Right atrium auricular region (tissue), 2 donors: Measurements from ENCODE around the gene DOCK1. TPM values are rescaled to one million over a fixed set of nuclear protein-coding genes. Genes with fewer than 3 reads are reported as not detected.

Source experiments
- DNase-seq: peaks from one replicate; pipeline ENCODE4 v3.0.0-alpha.2; 2019; ENCODE audit warnings: low spot score
- H3K27ac ChIP-seq, 2 donors: fragments of 200-600 bp; sonication (generic); 1 replicate in 1 of 2; 2 replicates in 1 of 2; pipeline ENCODE4 v1.5.1; 2016 to 2019
- H3K27me3 ChIP-seq, 2 donors: fragments of 200-600 bp; sonication (generic); one replicate each; pipeline versions ENCODE4 v1.5.1 to v1.6.0; 2017 to 2019
- H3K36me3 ChIP-seq: fragments of 200-600 bp; sonication (generic); one replicate; pipeline ENCODE4 v1.5.1; 2016
- H3K4me1 ChIP-seq, 2 donors: fragments of 200-600 bp; sonication (generic); one replicate each; pipeline versions ENCODE4 v1.5.1 to v1.6.0; 2017 to 2019
- H3K4me3 ChIP-seq, 2 donors: fragments of 200-600 bp; sonication (generic); 1 replicate in 1 of 2; 2 replicates in 1 of 2; pipeline ENCODE4 v1.5.1; 2017 to 2019; ENCODE audit warnings: mild to moderate bottlenecking in 1 of 2, moderate library complexity in 1 of 2
- H3K9me3 ChIP-seq, 2 donors: fragments of 200-600 bp; sonication (generic); one replicate each; pipeline ENCODE4 v1.5.1; 2019
- total RNA-seq, 2 donors: library from RNA; depleted of rRNA; stranded (reverse); fragments of >200 nt; gene quantifications; one replicate each; pipeline ENCODE4 v1.1.0, GENCODE V29; 2016
- TF ChIP-seq, protein P1 (sequence below), 2 donors: fragments of 200-600 bp; sonication (generic); IDR thresholded peaks; one replicate each; pipeline ENCODE4 v1.5.1; 2019; ENCODE audit warnings: antibody characterized with exemption in 2 of 2

DOCK1 gene
- total RNA-seq, 2 donors from 2014 or later, result 13.0 to 16.8 TPM

DNA sequence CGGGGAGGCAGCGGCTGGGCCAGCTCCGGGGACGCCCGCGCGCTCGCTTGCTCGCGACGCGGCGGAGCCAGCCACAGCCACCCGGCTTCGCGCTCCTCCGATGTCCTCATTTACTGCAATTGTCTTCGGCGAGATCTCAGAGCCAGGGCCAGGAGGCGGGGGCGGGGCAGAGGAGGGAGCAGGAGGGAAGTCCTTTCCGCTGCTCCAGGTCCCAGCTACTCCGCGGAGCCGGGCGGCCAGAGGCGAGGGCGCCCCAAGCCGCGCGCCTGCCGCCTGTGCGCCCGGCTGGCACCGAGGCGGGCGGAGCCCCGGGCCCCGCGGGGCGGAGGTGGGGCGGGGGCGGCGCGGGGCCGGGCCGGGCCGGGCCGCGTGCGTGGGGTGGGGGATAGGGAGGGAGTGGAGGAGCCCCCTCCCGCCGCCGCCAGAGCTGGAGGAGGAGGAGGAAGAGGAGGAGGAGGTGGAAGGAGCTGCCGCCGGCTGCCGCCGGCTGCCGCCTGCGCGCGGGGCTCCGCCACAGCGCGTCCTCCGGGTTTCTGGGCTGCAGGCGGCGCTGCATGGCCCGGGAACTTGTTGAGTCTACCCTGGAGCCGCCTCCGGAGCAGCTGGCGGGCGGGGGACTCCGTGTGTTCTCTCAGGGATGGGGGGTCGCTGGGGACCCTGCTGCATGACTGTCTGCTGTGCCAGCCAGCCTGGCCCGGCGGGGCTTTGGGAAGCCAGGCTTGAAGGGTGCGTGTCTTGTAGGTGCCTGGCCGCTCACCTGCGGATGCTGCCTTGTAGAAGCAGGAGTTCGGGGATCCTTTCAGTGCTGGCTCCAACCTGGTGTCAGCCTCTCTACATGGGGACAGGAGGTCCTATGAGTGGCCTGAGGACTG, 291.3 kb downstream of the DOCK1 start, which contains the start of gene INSYN2A:
Gene INSYN2A (minus strand): TSS at position 310 of the 872 bp plus-strand sequence. CDS start 20,196 bp downstream, outside the sequence.
- TF ChIP-seq, protein P1, sequence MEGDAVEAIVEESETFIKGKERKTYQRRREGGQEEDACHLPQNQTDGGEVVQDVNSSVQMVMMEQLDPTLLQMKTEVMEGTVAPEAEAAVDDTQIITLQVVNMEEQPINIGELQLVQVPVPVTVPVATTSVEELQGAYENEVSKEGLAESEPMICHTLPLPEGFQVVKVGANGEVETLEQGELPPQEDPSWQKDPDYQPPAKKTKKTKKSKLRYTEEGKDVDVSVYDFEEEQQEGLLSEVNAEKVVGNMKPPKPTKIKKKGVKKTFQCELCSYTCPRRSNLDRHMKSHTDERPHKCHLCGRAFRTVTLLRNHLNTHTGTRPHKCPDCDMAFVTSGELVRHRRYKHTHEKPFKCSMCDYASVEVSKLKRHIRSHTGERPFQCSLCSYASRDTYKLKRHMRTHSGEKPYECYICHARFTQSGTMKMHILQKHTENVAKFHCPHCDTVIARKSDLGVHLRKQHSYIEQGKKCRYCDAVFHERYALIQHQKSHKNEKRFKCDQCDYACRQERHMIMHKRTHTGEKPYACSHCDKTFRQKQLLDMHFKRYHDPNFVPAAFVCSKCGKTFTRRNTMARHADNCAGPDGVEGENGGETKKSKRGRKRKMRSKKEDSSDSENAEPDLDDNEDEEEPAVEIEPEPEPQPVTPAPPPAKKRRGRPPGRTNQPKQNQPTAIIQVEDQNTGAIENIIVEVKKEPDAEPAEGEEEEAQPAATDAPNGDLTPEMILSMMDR (IDR thresholded peaks at IDR 0.05), result no peak
- DNase-seq, result no peak
- H3K27me3 ChIP-seq, result no peaks in the 10 kb centered on the region
- H3K4me1 ChIP-seq, result peaks cover 0 to 23% of the 10 kb centered on the region in 2 donors
- H3K9me3 ChIP-seq, result no peaks in the 10 kb centered on the region
- H3K27ac ChIP-seq, result no peak within 1 kb of the TSS
- H3K36me3 ChIP-seq, result no peaks in the 10 kb centered on the region
- H3K4me3 ChIP-seq, result peak within 1 kb of the TSS; percentile 26 to 50

DNA sequence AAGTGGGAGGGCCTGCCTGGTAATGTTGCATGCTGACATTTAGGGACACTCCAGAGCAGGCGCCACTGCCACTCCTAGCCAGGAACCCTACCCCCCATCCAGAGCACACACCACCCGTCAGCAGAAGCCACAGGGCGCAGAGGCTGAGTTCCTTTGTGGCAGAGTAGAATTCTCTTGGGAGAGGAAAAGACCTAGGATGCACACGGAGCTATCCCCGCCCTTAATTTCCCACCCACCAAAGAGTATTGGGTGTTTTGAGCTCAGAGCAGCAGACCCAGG, 291.9 kb downstream of the DOCK1 start:
- Histone ChIP-seq H3K9me3 (no peaks in the 10 kb centered on the region), H3K36me3 (no peaks in the 10 kb centered on the region), H3K27me3 (no peaks in the 10 kb centered on the region), H3K4me3 (peak overlapping the region in 1 of 2 donors; percentile 50), H3K27ac (no peak overlapping the region), H3K4me1 (peaks cover 0 to 23% of the 10 kb centered on the region in 2 donors)
- TF ChIP-seq, protein P1 (IDR thresholded peaks at IDR 0.05), result no peak
- DNase-seq, result no peak

DNA sequence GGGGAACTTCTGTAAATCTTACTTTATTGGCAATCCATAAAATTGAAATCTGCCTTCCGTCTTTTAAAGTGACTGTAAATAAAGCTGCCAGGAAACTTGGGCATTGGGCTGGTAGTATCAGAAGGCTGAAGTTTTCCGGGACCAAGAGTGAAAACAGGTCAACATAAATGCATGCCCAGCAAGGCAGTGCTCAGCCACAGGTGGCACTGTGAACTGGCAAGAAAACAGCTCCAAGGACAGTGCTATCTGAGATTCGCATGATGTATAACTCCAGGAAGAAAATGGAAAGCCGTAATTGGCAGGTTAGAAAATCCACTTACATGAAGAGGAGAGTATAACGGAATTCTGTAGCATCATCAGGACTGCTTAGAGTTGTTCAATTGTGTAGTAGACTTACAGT, 293.1 kb downstream of the DOCK1 start:
- TF ChIP-seq, protein P1 (IDR thresholded peaks at IDR 0.05), result no peak
- Histone ChIP-seq H3K4me1 (peaks cover 0 to 23% of the 10 kb centered on the region in 2 donors), H3K4me3 (no peak overlapping the region), H3K27me3 (no peaks in the 10 kb centered on the region), H3K27ac (no peak overlapping the region), H3K36me3 (no peaks in the 10 kb centered on the region), H3K9me3 (no peaks in the 10 kb centered on the region)
- DNase-seq, result no peak

DNA sequence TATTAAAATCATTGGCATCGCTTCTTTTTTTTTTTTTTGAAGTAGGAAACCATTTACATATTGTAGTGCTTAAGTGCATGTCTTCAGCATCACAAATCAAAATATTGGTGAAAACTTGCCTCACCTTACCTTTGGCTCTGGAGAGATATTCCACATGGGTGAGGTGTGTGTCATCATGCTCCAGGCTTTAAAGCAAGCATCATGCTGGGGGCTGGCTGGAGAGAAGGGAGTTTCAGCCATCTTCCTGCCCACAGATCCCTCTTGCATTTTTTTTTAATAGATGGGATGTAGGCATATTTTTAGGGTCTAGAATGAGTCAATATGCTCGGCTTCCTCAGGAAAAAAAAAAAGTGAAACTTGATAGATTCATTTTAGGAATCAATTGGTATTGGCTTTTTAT, 293.5 kb downstream of the DOCK1 start:
- Histone ChIP-seq H3K9me3 (no peaks in the 10 kb centered on the region), H3K36me3 (no peaks in the 10 kb centered on the region), H3K4me3 (no peak overlapping the region), H3K4me1 (peaks cover 0 to 23% of the 10 kb centered on the region in 2 donors), H3K27me3 (no peaks in the 10 kb centered on the region), H3K27ac (no peak overlapping the region)
- DNase-seq, result no peak
- TF ChIP-seq, protein P1 (IDR thresholded peaks at IDR 0.05), result no peak

DNA sequence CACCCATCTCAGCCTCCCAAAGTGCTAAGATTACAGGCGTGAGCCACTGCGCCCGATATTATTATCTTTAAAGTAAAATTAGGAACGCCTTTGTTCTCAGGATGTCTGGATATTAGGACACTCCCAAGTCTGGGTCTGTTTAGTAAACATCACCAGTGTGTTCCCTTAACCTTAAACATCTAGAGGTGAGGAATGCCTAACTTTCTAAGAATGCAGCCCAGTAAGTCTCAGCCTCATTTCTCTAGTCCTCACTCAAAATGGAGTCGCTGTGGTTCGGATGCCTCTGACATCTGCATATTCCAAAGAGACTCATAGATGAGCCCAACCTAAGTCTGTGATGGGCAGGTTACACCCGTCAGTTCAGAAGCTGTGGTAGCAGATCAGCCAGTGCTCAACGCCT, 295.4 kb downstream of the DOCK1 start:
- DNase-seq, result no peak
- Histone ChIP-seq H3K4me3 (no peak overlapping the region), H3K9me3 (no peaks in the 10 kb centered on the region), H3K27ac (no peak overlapping the region), H3K27me3 (no peaks in the 10 kb centered on the region), H3K4me1 (peaks cover 0 to 9% of the 10 kb centered on the region in 2 donors), H3K36me3 (no peaks in the 10 kb centered on the region)
- TF ChIP-seq, protein P1 (IDR thresholded peaks at IDR 0.05), result no peak
